ENCODE data around the gene RUNX2.

The RUNX2 gene

GRCh38 chr6:45630314-45630713, 302.2 kb downstream of the RUNX2 start:
- no peak overlapping the region for H3K4me3 ChIP-seq (ENCODE audit: low read depth, low read length, poor library complexity, severe bottlenecking)
- H3K27ac ChIP-seq (ENCODE audit: low read depth, low read length, poor library complexity, severe bottlenecking): no peak overlapping the region
- no peaks in the 10 kb centered on the region for H3K4me1 ChIP-seq (ENCODE audit: insufficient read depth, low read length, severe bottlenecking)
- H3K4me2 ChIP-seq (ENCODE audit: low read length): no peak overlapping the region
- no peak overlapping the region for H3K9ac ChIP-seq (ENCODE audit: low read length)
- H3K27me3 ChIP-seq (ENCODE audit: insufficient read depth, low read length): no peaks in the 10 kb centered on the region
- H3F3A ChIP-seq (ENCODE audit: insufficient read depth, low read length): no peaks in the 10 kb centered on the region
- no peaks in the 10 kb centered on the region for H3K79me2 ChIP-seq (ENCODE audit: insufficient read depth, low read length)
- H4K20me1 ChIP-seq (ENCODE audit: insufficient read depth, low read length): no peaks in the 10 kb centered on the region
- no peaks in the 10 kb centered on the region for H3K9me2 ChIP-seq (ENCODE audit: low read depth, low read length)
- no peak overlapping the region for H2AFZ ChIP-seq (ENCODE audit: low read length)
- no peak for TF ChIP-seq CTCF (IDR thresholded peaks at IDR 0.05; ENCODE audit: low read length)
- no peak for TF ChIP-seq EZH2 (IDR thresholded peaks at IDR 0.05; ENCODE audit: borderline replicate concordance, low read length)
- H3K9me3 ChIP-seq (ENCODE audit: low read length): no peaks in the 10 kb centered on the region
- no peaks in the 10 kb centered on the region for H3K36me3 ChIP-seq (ENCODE audit: insufficient read depth, low read length)

- Histone ChIP-seq H3K4me1 (ENCODE audit: insufficient read depth, low read length, severe bottlenecking) (no peaks in the 10 kb centered on the region), H2AFZ (ENCODE audit: low read length) (no peak overlapping the region), H4K20me1 (ENCODE audit: insufficient read depth, low read length) (no peaks in the 10 kb centered on the region), H3K36me3 (ENCODE audit: insufficient read depth, low read length) (no peaks in the 10 kb centered on the region), H3K27ac (ENCODE audit: low read depth, low read length, poor library complexity, severe bottlenecking) (no peak overlapping the region), H3K9ac (ENCODE audit: low read length) (no peak overlapping the region), H3K4me2 (ENCODE audit: low read length) (no peak overlapping the region), H3F3A (ENCODE audit: insufficient read depth, low read length) (no peaks in the 10 kb centered on the region), H3K27me3 (ENCODE audit: insufficient read depth, low read length) (no peaks in the 10 kb centered on the region), H3K79me2 (ENCODE audit: insufficient read depth, low read length) (no peaks in the 10 kb centered on the region), H3K9me2 (ENCODE audit: low read depth, low read length) (no peaks in the 10 kb centered on the region), H3K9me3 (ENCODE audit: low read length) (no peaks in the 10 kb centered on the region), H3K4me3 (ENCODE audit: low read depth, low read length, poor library complexity, severe bottlenecking) (no peak overlapping the region)
- TF ChIP-seq EZH2 (IDR thresholded peaks at IDR 0.05; ENCODE audit: borderline replicate concordance, low read length) (no peak), CTCF (IDR thresholded peaks at IDR 0.05; ENCODE audit: low read length) (no peak)
Observed at GRCh38 chr6:45630801-45631200, 302.7 kb downstream of the RUNX2 start.

- H2AFZ ChIP-seq (ENCODE audit: low read length): no peak overlapping the region
- no peaks in the 10 kb centered on the region for H3K9me3 ChIP-seq (ENCODE audit: low read length)
- TF ChIP-seq EZH2 (IDR thresholded peaks at IDR 0.05; ENCODE audit: borderline replicate concordance, low read length): no peak
- TF ChIP-seq CTCF (IDR thresholded peaks at IDR 0.05; ENCODE audit: low read length): no peak
- H3K9ac ChIP-seq (ENCODE audit: low read length): no peak overlapping the region
- no peaks in the 10 kb centered on the region for H3K27me3 ChIP-seq (ENCODE audit: insufficient read depth, low read length)
- no peaks in the 10 kb centered on the region for H3K9me2 ChIP-seq (ENCODE audit: low read depth, low read length)
- no peaks in the 10 kb centered on the region for H3K36me3 ChIP-seq (ENCODE audit: insufficient read depth, low read length)
- H3K4me2 ChIP-seq (ENCODE audit: low read length): no peak overlapping the region
- H3K79me2 ChIP-seq (ENCODE audit: insufficient read depth, low read length): no peaks in the 10 kb centered on the region
- no peak overlapping the region for H3K27ac ChIP-seq (ENCODE audit: low read depth, low read length, poor library complexity, severe bottlenecking)
- H4K20me1 ChIP-seq (ENCODE audit: insufficient read depth, low read length): no peaks in the 10 kb centered on the region
- no peaks in the 10 kb centered on the region for H3F3A ChIP-seq (ENCODE audit: insufficient read depth, low read length)
- H3K4me1 ChIP-seq (ENCODE audit: insufficient read depth, low read length, severe bottlenecking): no peaks in the 10 kb centered on the region
- no peak overlapping the region for H3K4me3 ChIP-seq (ENCODE audit: low read depth, low read length, poor library complexity, severe bottlenecking)
Observed at GRCh38 chr6:45631396-45631795, 303.3 kb downstream of the RUNX2 start.

Data from OCI-LY1 (cell line).